ENCODE measurements around the gene FBXO34. TPM values are rescaled to one million over a fixed set of nuclear protein-coding genes. Genes with fewer than 3 reads are reported as not detected.
A peak's percentile ranks its signal among the peaks of the same experiment; 100 is the strongest.

The FBXO34 gene
- total and polyA plus RNA-seq, 2 of the 13 experiments (the other 11 are each of a cell fraction or from before 2014, with no cell fraction given) = 8.8 to 13.5 TPM

GRCh38 chr14:55301437-55302121 lies 30.4 kb downstream of the FBXO34 start:
- intact Hi-C loops (cut with micrococcal nuclease; ENCODE audit: unreplicated experiment) (no loop called here), in situ Hi-C loops (cut with HindIII; ENCODE audit: extremely low pct_ligation_motif_present, low pct_unique_long_range_greater_than_20kb) (no loop called here)
- Histone ChIP-seq H3K27ac (ENCODE audit: extremely low read length, insufficient read depth, low read length) (no peak overlapping the region), H4K20me1 (ENCODE audit: insufficient read depth, low read length) (peaks cover 3% of the 10 kb centered on the region; the same call in 1 of the 2 replicates), H3K4me2 (ENCODE audit: low read depth, low read length) (no peak overlapping the region), H3K4me1 (ENCODE audit: insufficient read depth, low read length) (peaks cover 12% of the 10 kb centered on the region), H3K36me3 (replicated peaks in 1 of 2; ENCODE audit: control insufficient read depth in 1 of 2, insufficient read depth in 2 of 2, low read length in 2 of 2) (peaks cover 3 to 9% of the 10 kb centered on the region in 2 experiments; a peak in 3 of 5 replicates), H2AFZ (ENCODE audit: low read length) (no peak overlapping the region), H3K79me2 (ENCODE audit: insufficient read depth, low read length) (peaks cover 41% of the 10 kb centered on the region), H3K27me3 (ENCODE audit: control insufficient read depth in 1 of 2, insufficient read depth in 2 of 2, low read length in 2 of 2) (no peaks in the 10 kb centered on the region), H3K9ac (ENCODE audit: insufficient read depth, low read depth, low read length) (no peak overlapping the region), H3K4me3 (replicated peaks in 1 of 3; ENCODE audit: insufficient read depth in 1 of 3, low read depth in 2 of 3, low read length in 3 of 3) (no peak overlapping the region), H3K9me3 (ENCODE audit: low read length) (no peaks in the 10 kb centered on the region)
- ATAC-seq (peak; percentile 83), DNase-seq (ENCODE audit: low spot score) (peak; percentile 28), FAIRE-seq (no peak)
- BruUV-seq (replicated peaks) = no TSS peak
- 71% methylated on average over 1 of the region's 1 CpG for WGBS (ENCODE audit: low lambda C conversion rate)
- TF ChIP-seq HDAC6 (IDR thresholded peaks at IDR 0.05; ENCODE audit: low read depth, low read length) (no peak), FOSL2 (CRISPR knock-in tag; IDR thresholded peaks at IDR 0.05) (peak; percentile 59), PPARG (CRISPR knock-in tag; conservative IDR thresholded peaks at IDR 0.05) (no peak), FOSL1 (CRISPR knock-in tag; IDR thresholded peaks at IDR 0.05; ENCODE audit: borderline replicate concordance) (no peak)
- ChIA-PET POLR2A (no interaction called here), CTCF (ENCODE audit: low intra/inter-chr PET ratio, low total read pairs) (no interaction called here)

- H3K4me1 ChIP-seq (ENCODE audit: insufficient read depth, low read length) = peaks cover 12% of the 10 kb centered on the region
- ATAC-seq (no peak), FAIRE-seq (no peak), DNase-seq (ENCODE audit: low spot score) (no peak)
- H3K36me3 ChIP-seq (replicated peaks in 1 of 2; ENCODE audit: control insufficient read depth in 1 of 2, insufficient read depth in 2 of 2, low read length in 2 of 2) = peaks cover 3 to 9% of the 10 kb centered on the region in 2 experiments; a peak in 3 of 5 replicates
- 0 out of 2 replicates have a peak, but pooled peaks cover 3% of the 10 kb centered on the region for H4K20me1 ChIP-seq (ENCODE audit: insufficient read depth, low read length)
- H3K9ac ChIP-seq (ENCODE audit: insufficient read depth, low read depth, low read length) = no peak overlapping the region
- WGBS (ENCODE audit: low lambda C conversion rate) = 97% methylated on average over 5 of the region's 5 CpGs
- in situ Hi-C loops (cut with HindIII; ENCODE audit: extremely low pct_ligation_motif_present, low pct_unique_long_range_greater_than_20kb) (no loop called here), intact Hi-C loops (cut with micrococcal nuclease; ENCODE audit: unreplicated experiment) (no loop called here)
- no peaks in the 10 kb centered on the region for H3K27me3 ChIP-seq (ENCODE audit: control insufficient read depth in 1 of 2, insufficient read depth in 2 of 2, low read length in 2 of 2)
- H2AFZ ChIP-seq (ENCODE audit: low read length) = no peak overlapping the region
- no peaks in the 10 kb centered on the region for H3K9me3 ChIP-seq (ENCODE audit: low read length)
- no TSS peak for BruUV-seq (replicated peaks)
- H3K4me2 ChIP-seq (ENCODE audit: low read depth, low read length) = no peak overlapping the region
- peaks cover 35% of the 10 kb centered on the region for H3K79me2 ChIP-seq (ENCODE audit: insufficient read depth, low read length)
- ChIA-PET CTCF (ENCODE audit: low intra/inter-chr PET ratio, low total read pairs) (no interaction called here), POLR2A (no interaction called here)
- no peak overlapping the region for H3K4me3 ChIP-seq (replicated peaks in 1 of 3; ENCODE audit: insufficient read depth in 1 of 3, low read depth in 2 of 3, low read length in 3 of 3)
- no peak overlapping the region for H3K27ac ChIP-seq (ENCODE audit: extremely low read length, insufficient read depth, low read length)
- TF ChIP-seq ZSCAN29 (CRISPR knock-in tag; conservative IDR thresholded peaks at IDR 0.05) = no peak
- TF ChIP-seq ZNF251 (CRISPR knock-in tag; IDR thresholded peaks at IDR 0.05) = no peak
- no peak for TF ChIP-seq TFDP2 (CRISPR knock-in tag; IDR thresholded peaks at IDR 0.05)
- no peak for TF ChIP-seq ZBTB34 (CRISPR knock-in tag; IDR thresholded peaks at IDR 0.05)
These were observed 31.3 kb downstream of the FBXO34 start for GRCh38 chr14:55302367-55303124.

Measured in HepG2 (cell line).